A204.1 (cell line): ENCODE measurements around the gene C1QL3.

ENCODE experiments used
- FAIRE-seq: peaks from 2 replicates; lab custom pipeline; 2012; peaks lifted over from hg19 to GRCh38; lab: Jason Lieb, UNC

Gene C1QL3

GRCh38 chr10:16521311-16522016, at the start of gene C1QL3:
C1QL3 (minus strand) TSS chr10:16521879; CDS start chr10:16521065, 814 bp downstream.
- FAIRE-seq: no peak

GRCh38 chr10:16570731-16571130, 49.1 kb upstream of the C1QL3 start:
- no peak for FAIRE-seq

GRCh38 chr10:16566202-16566805, 44.6 kb upstream of the C1QL3 start:
- FAIRE-seq: no peak

- FAIRE-seq: no peak
Observed at GRCh38 chr10:16565604-16566003, 43.9 kb upstream of the C1QL3 start.

- no peak for FAIRE-seq
Observed at GRCh38 chr10:16562891-16563290, 41.2 kb upstream of the C1QL3 start.

- no peak for FAIRE-seq
Observed at GRCh38 chr10:16559236-16559773, 37.6 kb upstream of the C1QL3 start.

- FAIRE-seq: no peak
Observed at GRCh38 chr10:16547973-16548372, 26.3 kb upstream of the C1QL3 start.

- no peak for FAIRE-seq
Observed at GRCh38 chr10:16545116-16545736, 23.5 kb upstream of the C1QL3 start.

- FAIRE-seq: no peak
Observed at GRCh38 chr10:16544591-16544990, 22.9 kb upstream of the C1QL3 start.

- FAIRE-seq: no peak
Observed at GRCh38 chr10:16544099-16544498, 22.4 kb upstream of the C1QL3 start.

- FAIRE-seq: no peak
Observed at GRCh38 chr10:16536155-16536554, 14.5 kb upstream of the C1QL3 start.

GRCh38 chr10:16529853-16530252, 8.2 kb upstream of the C1QL3 start:
- no peak for FAIRE-seq

GRCh38 chr10:16527452-16527851, 5.8 kb upstream of the C1QL3 start:
- FAIRE-seq: no peak

GRCh38 chr10:16520900-16521299, 779 bp downstream of the C1QL3 start:
- FAIRE-seq: no peak

- no peak for FAIRE-seq
Observed at GRCh38 chr10:16519908-16520861, 1.5 kb downstream of the C1QL3 start.

GRCh38 chr10:16519250-16519907, 2.3 kb downstream of the C1QL3 start:
- no peak for FAIRE-seq

GRCh38 chr10:16518822-16519221, 2.9 kb downstream of the C1QL3 start:
- FAIRE-seq: no peak

- no peak for FAIRE-seq
Observed at GRCh38 chr10:16510843-16511242, 10.8 kb downstream of the C1QL3 start.

GRCh38 chr10:16509996-16510395, 11.7 kb downstream of the C1QL3 start:
- no peak for FAIRE-seq

- no peak for FAIRE-seq
Observed at GRCh38 chr10:16505161-16505560, 16.5 kb downstream of the C1QL3 start.

- FAIRE-seq: no peak
Observed at GRCh38 chr10:16497911-16498310, 23.8 kb downstream of the C1QL3 start.
